Measurements from ENCODE around the gene CFDP1.

Gene CFDP1

DNA sequence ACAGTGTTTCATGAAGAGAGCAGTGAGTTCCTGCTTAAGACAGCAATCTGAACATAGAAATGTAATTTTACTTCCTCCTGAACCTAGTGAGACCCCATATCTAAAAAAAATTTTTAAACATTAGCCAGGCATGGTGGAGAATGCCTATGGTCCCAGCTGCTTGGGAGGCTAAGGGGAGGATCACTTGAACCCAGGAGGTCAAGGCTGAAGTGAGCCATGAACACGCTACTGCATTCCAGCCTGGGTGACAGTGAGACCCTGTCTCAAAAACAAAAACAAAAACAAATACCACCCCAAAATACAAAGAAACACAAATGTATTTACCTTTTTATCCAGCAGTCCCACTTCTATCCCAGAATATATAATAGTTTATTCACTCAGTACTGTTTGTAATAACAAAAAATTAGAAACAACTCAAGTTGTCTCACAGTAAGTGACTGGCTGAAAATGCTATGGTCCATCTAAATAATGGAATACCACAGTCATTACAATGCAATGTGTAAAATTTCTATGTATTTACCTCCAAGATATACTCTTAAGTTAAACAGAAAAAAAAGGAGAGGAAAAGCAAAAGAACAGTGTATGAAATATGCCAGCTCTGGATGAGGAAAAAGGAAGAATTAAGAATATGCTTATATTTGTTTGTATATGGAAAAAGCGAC lies 16.3 kb downstream of the CFDP1 start:
- POLR2A ChIA-PET = no interaction called here
- CTCF ChIA-PET = interaction anchor here (1.0 to 2.6 kb wide), 6 partner anchors 10 to 218 kb away, joined by 3 to 13 read pairs (median 6); no protein-coding TSS in a partner anchor
- no peak overlapping the region for H3K4me3 ChIP-seq (ENCODE audit: low read depth, low read length)
- TF ChIP-seq, protein P1, sequence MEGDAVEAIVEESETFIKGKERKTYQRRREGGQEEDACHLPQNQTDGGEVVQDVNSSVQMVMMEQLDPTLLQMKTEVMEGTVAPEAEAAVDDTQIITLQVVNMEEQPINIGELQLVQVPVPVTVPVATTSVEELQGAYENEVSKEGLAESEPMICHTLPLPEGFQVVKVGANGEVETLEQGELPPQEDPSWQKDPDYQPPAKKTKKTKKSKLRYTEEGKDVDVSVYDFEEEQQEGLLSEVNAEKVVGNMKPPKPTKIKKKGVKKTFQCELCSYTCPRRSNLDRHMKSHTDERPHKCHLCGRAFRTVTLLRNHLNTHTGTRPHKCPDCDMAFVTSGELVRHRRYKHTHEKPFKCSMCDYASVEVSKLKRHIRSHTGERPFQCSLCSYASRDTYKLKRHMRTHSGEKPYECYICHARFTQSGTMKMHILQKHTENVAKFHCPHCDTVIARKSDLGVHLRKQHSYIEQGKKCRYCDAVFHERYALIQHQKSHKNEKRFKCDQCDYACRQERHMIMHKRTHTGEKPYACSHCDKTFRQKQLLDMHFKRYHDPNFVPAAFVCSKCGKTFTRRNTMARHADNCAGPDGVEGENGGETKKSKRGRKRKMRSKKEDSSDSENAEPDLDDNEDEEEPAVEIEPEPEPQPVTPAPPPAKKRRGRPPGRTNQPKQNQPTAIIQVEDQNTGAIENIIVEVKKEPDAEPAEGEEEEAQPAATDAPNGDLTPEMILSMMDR (IDR thresholded peaks at IDR 0.05; ENCODE audit: insufficient read depth, low read length, missing control alignments) = no peak
- DNase-seq (ENCODE audit: low read depth, low spot score) = no peak

DNA sequence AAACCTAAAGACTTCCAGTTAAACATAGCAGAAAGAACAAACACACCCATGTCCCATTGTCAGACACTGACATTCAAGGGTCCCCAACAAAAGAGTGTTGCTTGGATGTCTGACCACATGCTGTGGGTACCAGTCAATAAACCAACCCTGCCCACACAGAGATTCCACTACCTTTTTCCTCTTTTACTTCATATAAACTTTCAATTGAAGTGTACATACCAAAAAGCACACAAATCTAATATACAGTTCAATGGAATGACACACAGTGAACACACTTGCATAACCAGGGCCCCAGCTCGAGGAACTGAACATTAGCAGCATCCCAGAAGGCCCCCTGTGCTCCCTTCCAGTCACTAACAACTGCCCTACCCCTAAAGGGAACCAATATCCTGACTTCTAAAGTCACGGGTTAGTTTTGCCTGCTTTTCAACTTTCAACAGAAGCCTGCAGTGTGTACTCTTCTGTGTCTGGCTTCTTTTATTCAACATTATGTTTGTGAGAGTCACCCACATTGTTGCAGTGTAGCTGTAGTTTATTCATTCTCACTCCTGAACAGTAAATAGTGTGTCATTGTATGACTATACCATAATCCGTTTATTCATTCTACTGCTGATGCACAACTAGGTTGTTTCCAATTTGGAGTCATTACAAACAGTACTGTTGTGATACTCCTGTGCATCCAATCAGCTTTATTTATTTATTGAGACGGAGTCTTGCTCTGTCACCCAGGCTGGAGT lies 18.0 kb downstream of the CFDP1 start:
- H3K4me3 ChIP-seq (ENCODE audit: low read depth, low read length) = no peak overlapping the region
- ChIA-PET CTCF (interaction anchor here (1.2 to 2.6 kb wide), 5 partner anchors 10 to 216 kb away, joined by 5 to 13 read pairs (median 6); no protein-coding TSS in a partner anchor), POLR2A (no interaction called here)
- TF ChIP-seq, protein P1 (IDR thresholded peaks at IDR 0.05; ENCODE audit: insufficient read depth, low read length, missing control alignments) = no peak
- no peak for DNase-seq (ENCODE audit: low read depth, low spot score)

DNA sequence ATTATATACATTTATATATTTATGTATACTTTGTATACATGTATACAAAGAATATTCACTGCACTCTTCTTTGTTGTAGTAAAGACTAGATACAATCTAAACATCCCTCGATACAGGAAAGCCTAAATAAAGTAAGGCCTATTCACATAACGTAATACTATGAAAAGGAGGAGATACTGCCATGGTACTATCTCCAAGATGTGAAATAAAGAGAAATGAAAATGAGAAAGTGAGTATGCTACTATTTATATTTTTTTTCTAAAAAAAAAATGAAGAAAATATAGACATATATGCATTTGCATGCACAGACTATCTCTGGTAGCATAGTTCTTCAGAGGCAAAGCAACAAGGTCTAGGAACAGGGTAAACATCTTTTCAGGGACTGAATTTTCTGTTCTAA lies 19.4 kb downstream of the CFDP1 start:
- DNase-seq (ENCODE audit: low read depth, low spot score) = no peak
- H3K4me3 ChIP-seq (ENCODE audit: low read depth, low read length) = no peak overlapping the region
- POLR2A ChIA-PET = no interaction called here
- CTCF ChIA-PET = interaction anchor here (1.2 to 1.4 kb wide), 2 partner anchors 9 to 180 kb away, joined by 5 read pairs; no protein-coding TSS in a partner anchor
- TF ChIP-seq, protein P1 (IDR thresholded peaks at IDR 0.05; ENCODE audit: insufficient read depth, low read length, missing control alignments) = no peak

DNA sequence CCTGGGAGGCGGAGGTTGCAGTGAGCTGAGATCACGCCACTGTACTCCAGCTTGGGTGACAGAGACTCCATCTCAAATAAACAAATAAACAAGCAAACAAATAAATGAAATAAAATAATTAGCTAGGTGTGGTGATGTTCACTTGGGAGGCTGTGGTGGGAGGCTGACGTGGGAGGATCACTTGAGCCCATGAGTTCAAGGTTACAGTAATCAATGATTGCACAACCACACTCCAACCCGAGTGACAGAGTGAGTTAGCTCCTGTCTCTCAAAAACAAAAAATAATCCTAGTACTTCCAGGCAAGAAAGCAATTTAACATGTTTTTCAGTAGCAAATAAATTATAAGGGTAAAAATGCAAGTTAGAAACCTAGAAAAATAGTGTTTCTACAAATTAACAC lies 26.4 kb downstream of the CFDP1 start:
- TF ChIP-seq, protein P1 (IDR thresholded peaks at IDR 0.05; ENCODE audit: insufficient read depth, low read length, missing control alignments) = no peak
- POLR2A ChIA-PET = no interaction called here
- CTCF ChIA-PET = interaction anchor here (0.6 to 20.8 kb wide), 6 partner anchors 10 to 215 kb away, joined by 3 to 342 read pairs (median 4); partner anchors contain the start of gene TMEM170A
- H3K4me3 ChIP-seq (ENCODE audit: low read depth, low read length) = no peak overlapping the region
- no peak for DNase-seq (ENCODE audit: low read depth, low spot score)

DNA sequence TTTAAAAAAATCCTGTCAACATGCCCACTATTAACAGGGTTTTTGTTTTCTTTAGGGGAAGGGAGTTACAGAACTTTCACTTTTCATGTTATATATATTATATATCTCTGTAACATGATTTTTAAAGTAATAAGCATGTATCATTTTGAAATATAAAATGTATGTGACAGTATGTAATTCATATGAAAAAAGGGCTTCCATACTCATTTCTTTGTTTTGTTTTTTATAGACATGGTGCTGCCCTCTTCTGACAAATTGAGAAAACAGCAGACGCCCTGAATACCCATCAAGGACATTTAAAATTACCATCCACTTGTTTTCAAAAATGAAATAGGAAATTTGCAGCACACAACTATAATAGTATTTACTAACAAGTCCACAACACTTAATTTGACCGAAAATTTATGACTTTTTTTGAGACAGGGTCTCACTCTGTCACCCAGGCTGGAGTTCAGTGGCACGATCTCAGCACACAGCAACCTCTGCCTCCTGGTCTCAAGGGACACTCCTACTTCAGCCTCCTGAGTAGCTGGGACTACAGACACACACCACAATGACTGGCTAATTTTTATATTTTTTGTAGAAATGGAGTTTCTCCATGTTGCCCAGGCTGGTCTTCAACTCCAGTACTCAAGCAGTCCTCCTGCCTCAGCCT lies 30.4 kb downstream of the CFDP1 start:
- ChIA-PET CTCF (interaction anchor here (0.7 to 20.8 kb wide), 25 partner anchors 8 to 361 kb away, joined by 3 to 342 read pairs (median 5); partner anchors contain the start of gene TMEM170A), POLR2A (no interaction called here)
- H3K4me3 ChIP-seq (ENCODE audit: low read depth, low read length) = no peak overlapping the region
- TF ChIP-seq, protein P1 (IDR thresholded peaks at IDR 0.05; ENCODE audit: insufficient read depth, low read length, missing control alignments) = peak; percentile 39
- no peak for DNase-seq (ENCODE audit: low read depth, low spot score)

Data from AG04449 (cell line).